ENCODE data around the gene NEXMIF. TPM values are rescaled to one million over a fixed set of nuclear protein-coding genes. Genes with fewer than 3 reads are reported as not detected.
"Not testable (repeated sequence)": the region's sequence is repeated elsewhere in the genome, so short reads cannot be mapped to it uniquely, and the experiment has no call there.

Gene NEXMIF
- total RNA-seq, 1 donor from 2014 or later = 1.1 TPM

DNA sequence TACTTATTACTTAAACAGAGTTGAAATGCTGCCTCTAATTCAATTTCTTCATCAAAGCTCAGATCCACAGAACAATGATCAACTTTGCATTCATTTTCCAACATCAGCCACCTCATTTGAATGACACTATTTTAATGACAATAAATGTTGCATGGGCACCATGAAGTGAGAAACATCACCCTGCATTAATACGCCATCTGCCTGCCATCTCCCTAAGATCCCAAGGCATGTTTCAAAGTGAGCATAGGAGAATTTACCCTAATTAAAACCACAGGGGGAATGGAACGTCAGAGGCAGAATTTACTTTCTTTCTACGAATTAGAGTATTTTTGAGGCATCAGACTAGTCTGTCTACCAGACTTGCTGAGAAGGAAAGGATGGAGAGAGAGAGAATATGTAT is 32.7 kb downstream of the NEXMIF start:
- H3K36me3 Mint-ChIP-seq = no peaks in the 10 kb centered on the region
- no peaks in the 10 kb centered on the region for H3K9me3 Mint-ChIP-seq
- no peaks in the 10 kb centered on the region for H3K27me3 Mint-ChIP-seq
- H3K4me1 Mint-ChIP-seq (ENCODE audit: unreplicated experiment) = no peaks in the 10 kb centered on the region
- no peak overlapping the region for H3K27ac Mint-ChIP-seq
- TF ChIP-seq CTCF (conservative IDR thresholded peaks at IDR 0.05) = no peak
- no peak for DNase-seq (ENCODE audit: extremely low spot score, unreplicated experiment)
- no peak overlapping the region for H3K4me3 Mint-ChIP-seq

DNA sequence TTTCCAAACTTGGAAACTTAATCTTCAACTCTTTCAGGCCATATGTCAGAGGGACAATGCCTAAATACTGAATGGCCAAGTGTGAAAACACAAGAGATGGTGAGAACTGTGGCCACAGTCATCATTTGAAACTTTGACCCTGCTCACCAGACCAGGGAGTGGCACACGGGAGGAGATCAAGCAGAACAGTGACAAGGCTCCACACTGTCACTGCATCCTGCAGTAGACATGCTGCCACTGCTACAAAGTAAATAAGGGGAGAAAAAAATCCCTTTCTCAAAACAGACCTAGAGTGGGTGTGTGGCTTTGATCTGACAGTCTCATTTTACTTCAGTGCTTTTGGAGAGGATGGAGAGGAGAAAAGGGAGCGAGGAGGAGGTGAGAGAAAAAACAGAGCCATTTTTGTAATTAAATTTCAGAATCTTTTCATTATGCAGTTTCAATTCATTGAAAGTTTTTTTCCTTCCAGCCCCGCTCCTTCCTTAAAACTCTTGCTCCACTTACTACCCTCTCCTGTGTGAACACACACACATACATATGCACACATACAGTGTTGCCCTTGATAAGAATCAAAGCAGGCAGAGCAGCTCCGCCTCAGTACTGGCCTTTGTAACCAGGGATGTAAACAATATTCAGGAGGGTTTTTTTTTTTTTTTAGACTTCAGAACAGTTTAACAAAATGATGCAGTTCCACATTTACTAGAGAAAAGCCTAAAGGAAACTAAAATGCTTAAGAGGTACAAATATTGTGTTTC is 34.4 kb downstream of the NEXMIF start:
- Mint-ChIP-seq H3K27me3 (no peaks in the 10 kb centered on the region), H3K27ac (no peak overlapping the region), H3K4me1 (ENCODE audit: unreplicated experiment) (no peaks in the 10 kb centered on the region), H3K9me3 (no peaks in the 10 kb centered on the region), H3K36me3 (no peaks in the 10 kb centered on the region), H3K4me3 (no peak overlapping the region)
- no peak for DNase-seq (ENCODE audit: extremely low spot score, unreplicated experiment)
- no peak for TF ChIP-seq CTCF (conservative IDR thresholded peaks at IDR 0.05)

DNA sequence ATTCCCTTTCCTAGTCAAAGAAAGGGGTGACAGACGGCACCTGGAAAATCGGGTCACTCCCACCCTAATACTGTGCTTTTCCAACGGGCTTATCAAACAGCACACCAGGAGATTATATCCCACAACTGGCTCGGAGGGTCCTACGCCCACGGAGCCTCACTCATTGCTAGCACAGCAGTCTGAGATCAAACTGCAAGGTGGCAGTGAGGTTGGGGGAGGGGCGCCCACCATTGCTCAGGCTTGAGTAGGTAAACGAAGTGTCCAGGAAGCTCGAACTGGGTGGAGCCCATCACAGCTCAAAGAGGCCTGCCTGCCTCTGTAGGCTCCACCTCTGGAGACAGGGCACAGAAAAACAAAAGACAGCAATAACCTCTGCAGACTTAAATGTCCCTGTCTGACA is 42.9 kb downstream of the NEXMIF start:
- H3K4me3 Mint-ChIP-seq; H3K27me3 Mint-ChIP-seq; DNase-seq (ENCODE audit: extremely low spot score, unreplicated experiment); H3K9me3 Mint-ChIP-seq; H3K4me1 Mint-ChIP-seq (ENCODE audit: unreplicated experiment); H3K36me3 Mint-ChIP-seq; H3K27ac Mint-ChIP-seq: not testable (repeated sequence)

DNA sequence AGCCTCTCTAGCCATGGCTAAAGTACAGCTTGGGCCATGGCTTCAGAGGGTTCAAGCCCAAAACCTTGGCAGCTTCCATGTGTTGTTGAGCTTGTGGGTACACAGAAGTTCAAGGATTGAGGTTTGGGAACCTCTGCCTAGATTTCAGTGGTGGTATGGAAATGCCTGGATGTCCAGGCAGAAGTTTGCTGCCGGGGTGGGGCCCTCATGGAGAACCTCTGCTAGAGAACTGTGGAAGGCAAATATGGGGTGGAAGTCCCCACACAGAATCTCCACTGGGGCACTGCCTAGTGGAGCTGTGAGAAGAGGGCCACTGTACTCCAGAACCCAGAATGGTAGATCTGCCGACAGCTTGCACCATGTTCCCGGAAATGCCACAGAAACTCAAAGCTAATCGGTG is 59.5 kb downstream of the NEXMIF start:
- DNase-seq (ENCODE audit: extremely low spot score, unreplicated experiment) = no peak
- Mint-ChIP-seq H3K4me1 (ENCODE audit: unreplicated experiment) (no peaks in the 10 kb centered on the region), H3K36me3 (no peaks in the 10 kb centered on the region), H3K27me3 (no peaks in the 10 kb centered on the region), H3K27ac (no peak overlapping the region), H3K4me3 (no peak overlapping the region), H3K9me3 (no peaks in the 10 kb centered on the region)
- TF ChIP-seq CTCF (conservative IDR thresholded peaks at IDR 0.05) = no peak

DNA sequence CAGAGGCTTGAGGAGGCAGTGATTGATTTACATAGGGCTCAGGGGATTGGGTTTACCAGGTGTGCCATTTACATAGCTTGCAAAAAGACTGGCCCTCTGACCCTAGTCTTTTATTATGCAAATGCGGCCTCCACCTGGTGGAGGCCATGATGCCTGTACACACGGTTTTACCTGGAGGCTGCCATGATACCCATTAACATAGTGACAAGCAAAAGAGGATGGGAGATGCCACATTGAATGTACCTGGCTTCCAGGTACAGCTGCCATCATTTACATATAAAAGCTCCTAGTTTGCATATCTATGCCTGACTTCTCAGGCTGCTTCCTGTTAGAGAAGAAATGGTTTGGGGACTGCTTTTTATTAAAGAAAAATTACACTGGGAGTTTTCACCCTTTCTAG is 72.0 kb downstream of the NEXMIF start:
- no peak overlapping the region for H3K27ac Mint-ChIP-seq

More for the DNA sequence above, 72.0 kb downstream of the NEXMIF start:
- Mint-ChIP-seq H3K27me3 (no peaks in the 10 kb centered on the region), H3K4me3 (no peak overlapping the region), H3K4me1 (ENCODE audit: unreplicated experiment) (no peaks in the 10 kb centered on the region), H3K36me3 (no peaks in the 10 kb centered on the region), H3K9me3 (peaks cover 15% of the 10 kb centered on the region)
- no peak for TF ChIP-seq CTCF (conservative IDR thresholded peaks at IDR 0.05)
- no peak for DNase-seq (ENCODE audit: extremely low spot score, unreplicated experiment)
